Common myeloid progenitor, CD34-positive (primary cell): ENCODE data around the gene NME3.

Experiments
- CTCF ChIA-PET: fragments of 350-600 bp; sonication (Branson Sonifier 250); formaldehyde crosslinking; loops from one replicate; lab custom pipeline; 2021; ENCODE audit warnings: antibody characterized with exemption; lab: Charles Lee
- POLR2A ChIA-PET: fragments of 350-600 bp; sonication (Branson Sonifier 250); formaldehyde crosslinking; loops from one replicate; lab custom pipeline; 2021; ENCODE audit warnings: antibody characterized with exemption; lab: Charles Lee
- DNase-seq, 3 donors: peaks; one replicate each; pipeline versions ENCODE4 v3.0.0 to v3.0.0-alpha.2; 2013
- H3K27ac ChIP-seq, 2 experiments: 1 replicate in 1 of 2; 2 replicates in 1 of 2; pipeline ENCODE4 v1.7.0; 2013; ENCODE audit warnings: inconsistent platforms in 2 of 2, low read length in 2 of 2, mild to moderate bottlenecking in 2 of 2, low read depth in 1 of 2, moderate library complexity in 1 of 2; ENCODE audit not compliant: severe bottlenecking in 2 of 2, insufficient read depth in 1 of 2, poor library complexity in 1 of 2
- H3K27me3 ChIP-seq, 5 experiments: replicated peaks in 2 of 5; 1 replicate in 3 of 5; 2 replicates in 2 of 5; pipeline versions ENCODE4 v1.6.1 to v1.7.0; 2013; ENCODE audit warnings: low read length in 4 of 5, mild to moderate bottlenecking in 2 of 5, moderate library complexity in 2 of 5, inconsistent platforms in 1 of 5; ENCODE audit not compliant: insufficient read depth in 5 of 5, control insufficient read depth in 4 of 5
- H3K36me3 ChIP-seq, 4 experiments: 1 replicate in 2 of 4; 2 replicates in 2 of 4; pipeline versions ENCODE4 v1.6.1 to v1.7.0; 2013; ENCODE audit warnings: low read length in 3 of 4, control low read depth in 1 of 4, mild to moderate bottlenecking in 1 of 4; ENCODE audit not compliant: control insufficient read depth in 4 of 4, insufficient read depth in 4 of 4
- H3K4me1 ChIP-seq, 4 experiments: 1 replicate in 3 of 4; 2 replicates in 1 of 4; pipeline versions ENCODE4 v1.6.1 to v1.7.1; 2013; ENCODE audit warnings: low read length in 3 of 4, mild to moderate bottlenecking in 3 of 4, control low read depth in 1 of 4, inconsistent platforms in 1 of 4, moderate library complexity in 1 of 4; ENCODE audit not compliant: control insufficient read depth in 4 of 4, insufficient read depth in 4 of 4; ENCODE audit errors: control extremely low read depth in 1 of 4
- H3K4me3 ChIP-seq, 7 experiments: 1 replicate in 4 of 7; 2 replicates in 3 of 7; pipeline versions ENCODE4 v1.5.1 to v1.7.0; 2013; ENCODE audit warnings: mild to moderate bottlenecking in 7 of 7, low read length in 6 of 7, moderate library complexity in 6 of 7, inconsistent platforms in 2 of 7, low read depth in 2 of 7, control low read depth in 1 of 7; ENCODE audit not compliant: insufficient read depth in 4 of 7, control insufficient read depth in 1 of 7; ENCODE audit errors: extremely low read depth in 1 of 7
- H3K9me3 ChIP-seq, 5 experiments: 1 replicate in 4 of 5; 2 replicates in 1 of 5; pipeline versions ENCODE4 v1.6.1 to v1.7.1; 2013; ENCODE audit warnings: low read length in 4 of 5, mild to moderate bottlenecking in 2 of 5, inconsistent platforms in 1 of 5, low read depth in 1 of 5, moderate library complexity in 1 of 5; ENCODE audit not compliant: control insufficient read depth in 4 of 5, insufficient read depth in 2 of 5; ENCODE audit errors: control extremely low read depth in 1 of 5
- WGBS: methylation state at CpG from one replicate; pipeline ENCODE4 v1.1.5; 2013; ENCODE audit not compliant: insufficient coverage; 5-methylcytosine and 5-hydroxymethylcytosine counted together

The NME3 gene

DNA sequence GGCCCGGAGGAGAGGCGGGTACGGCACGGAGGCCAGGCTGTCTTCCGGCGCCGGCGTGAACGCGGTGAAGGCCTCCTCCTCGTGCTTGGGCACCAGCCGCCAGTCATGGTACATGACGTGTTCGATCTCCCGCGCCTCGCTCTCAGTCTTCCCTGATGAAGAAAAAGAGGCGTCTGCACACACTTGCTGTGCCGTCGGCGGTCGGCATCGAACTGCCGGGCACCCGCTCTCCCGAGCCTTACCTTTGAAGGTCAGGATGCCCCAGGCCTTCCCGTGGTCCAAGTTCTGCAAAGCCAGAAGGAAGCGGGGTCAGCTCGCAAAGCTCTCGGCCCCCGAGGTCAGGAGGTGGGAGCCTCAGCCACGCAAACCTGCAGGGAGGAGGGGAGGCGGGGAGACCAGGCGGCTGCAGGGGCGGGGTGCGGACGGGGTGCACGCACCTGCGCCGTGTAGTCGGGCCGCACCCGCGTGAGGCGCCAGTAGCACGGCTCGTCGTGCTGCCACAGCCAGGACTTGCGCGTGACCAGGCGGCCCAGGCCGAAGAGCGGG lies 1.1 kb upstream of the NME3 start, which contains the start of gene EME2:
Gene EME2 (plus strand): TSS at position 449 of the 546 bp plus-strand sequence. CDS start 418 bp downstream, outside the sequence.
- Histone ChIP-seq H3K4me3 (peak within 1 kb of the TSS; percentile 69 to 94 (median 84)), H3K27ac (peak within 1 kb of the TSS; percentile 66 to 79), H3K9me3 (no peaks in the 10 kb centered on the region), H3K36me3 (peaks cover 2 to 65% (median 30%) of the 10 kb centered on the region in 4 experiments), H3K27me3 (no peaks in the 10 kb centered on the region), H3K4me1 (peaks cover 5 to 34% (median 32%) of the 10 kb centered on the region in 4 experiments)
- DNase-seq, result peak; percentile 10 to 44 (median 20)
- under 1% methylated on average over 53 of the region's 53 CpGs for WGBS
- CTCF ChIA-PET, result interaction anchor here (0.6 to 2.3 kb wide), 3 partner anchors 10 to 41 kb away, joined by 3 to 10 read pairs (median 5); partner anchors contain the start of genes NUBP2 and SPSB3
- POLR2A ChIA-PET, result interaction anchor here (0.7 to 1.5 kb wide), 2 partner anchors 10 to 40 kb away, joined by 3 to 4 read pairs; partner anchors contain the start of genes NUBP2 and SPSB3

- Histone ChIP-seq H3K9me3 (no peaks in the 10 kb centered on the region), H3K27me3 (no peaks in the 10 kb centered on the region), H3K36me3 (peaks cover 5 to 65% (median 30%) of the 10 kb centered on the region in 4 experiments), H3K4me1 (peaks cover 5 to 34% (median 32%) of the 10 kb centered on the region in 4 experiments), H3K4me3 (peak overlapping the region; percentile 69 to 94 (median 84)), H3K27ac (peak overlapping the region in 1 of 2 experiments; percentile 79)
- CTCF ChIA-PET, result interaction anchor here (1.7 kb wide), 1 partner anchor 11 kb away, joined by 5 read pairs; the partner anchor contains the start of gene NUBP2
- 28% methylated on average over 17 of the region's 22 CpGs for WGBS
- no peak for DNase-seq
- POLR2A ChIA-PET, result interaction anchor here (1.5 kb wide), 1 partner anchor 11 kb away, joined by 3 read pairs; the partner anchor contains the start of genes NUBP2 and SPSB3
Measured at GRCh38 chr16:1771864-1772361, 570 bp upstream of the NME3 start.

DNA sequence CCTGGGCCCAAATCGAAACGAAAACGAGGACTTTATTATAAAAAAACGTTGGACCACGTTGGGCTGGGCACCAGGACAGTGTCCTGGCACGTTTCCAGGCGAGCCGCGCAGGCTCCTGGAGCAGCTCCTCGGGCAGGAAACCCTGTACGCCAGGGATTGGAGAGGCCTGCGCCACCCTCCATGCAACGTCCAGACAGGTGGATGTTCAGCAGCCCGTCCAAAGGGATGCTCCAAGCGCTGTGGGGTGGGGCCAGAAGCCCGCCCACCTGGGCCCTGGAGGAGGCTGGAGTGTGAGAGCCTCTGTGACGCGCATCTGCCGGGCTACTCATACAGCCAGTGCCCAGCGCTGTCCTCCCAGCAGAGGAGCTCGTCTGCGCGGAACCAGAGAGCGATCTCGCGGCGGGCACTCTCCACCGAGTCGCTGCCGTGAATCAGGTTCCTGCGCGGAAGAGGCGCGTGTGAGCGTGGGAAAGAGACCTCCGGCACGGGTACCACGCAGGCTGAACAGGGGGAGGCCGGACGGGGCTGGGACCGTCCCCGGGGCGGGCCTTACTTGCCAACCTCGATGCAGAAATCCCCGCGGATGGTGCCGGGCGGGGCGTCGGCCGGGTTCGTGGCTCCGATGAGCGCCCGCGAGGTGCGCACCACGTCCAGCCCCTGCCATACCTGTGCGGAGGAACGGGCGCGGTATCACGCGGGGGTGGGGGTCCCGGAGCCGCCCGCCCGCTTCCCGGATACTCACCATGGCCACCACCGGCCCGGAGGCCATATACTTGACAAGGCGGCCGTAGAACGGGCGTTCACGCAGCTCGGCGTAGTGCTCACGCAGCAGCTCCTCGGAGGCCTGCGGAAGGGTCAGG lies 785 bp downstream of the NME3 start:
- Histone ChIP-seq H3K27ac (no peak overlapping the region), H3K36me3 (peaks cover 7 to 61% (median 30%) of the 10 kb centered on the region in 4 experiments), H3K9me3 (no peaks in the 10 kb centered on the region), H3K27me3 (no peaks in the 10 kb centered on the region), H3K4me1 (peaks cover 5 to 34% (median 32%) of the 10 kb centered on the region in 4 experiments), H3K4me3 (peak overlapping the region; percentile 18 to 94 (median 84))
- ChIA-PET POLR2A (no interaction called here), CTCF (interaction anchor here (1.7 kb wide), 1 partner anchor 12 kb away, joined by 5 read pairs; the partner anchor contains the start of gene NUBP2)
- WGBS, result 23% methylated on average over 65 of the region's 81 CpGs
- peak; percentile 9 to 55 (median 46) for DNase-seq

DNA sequence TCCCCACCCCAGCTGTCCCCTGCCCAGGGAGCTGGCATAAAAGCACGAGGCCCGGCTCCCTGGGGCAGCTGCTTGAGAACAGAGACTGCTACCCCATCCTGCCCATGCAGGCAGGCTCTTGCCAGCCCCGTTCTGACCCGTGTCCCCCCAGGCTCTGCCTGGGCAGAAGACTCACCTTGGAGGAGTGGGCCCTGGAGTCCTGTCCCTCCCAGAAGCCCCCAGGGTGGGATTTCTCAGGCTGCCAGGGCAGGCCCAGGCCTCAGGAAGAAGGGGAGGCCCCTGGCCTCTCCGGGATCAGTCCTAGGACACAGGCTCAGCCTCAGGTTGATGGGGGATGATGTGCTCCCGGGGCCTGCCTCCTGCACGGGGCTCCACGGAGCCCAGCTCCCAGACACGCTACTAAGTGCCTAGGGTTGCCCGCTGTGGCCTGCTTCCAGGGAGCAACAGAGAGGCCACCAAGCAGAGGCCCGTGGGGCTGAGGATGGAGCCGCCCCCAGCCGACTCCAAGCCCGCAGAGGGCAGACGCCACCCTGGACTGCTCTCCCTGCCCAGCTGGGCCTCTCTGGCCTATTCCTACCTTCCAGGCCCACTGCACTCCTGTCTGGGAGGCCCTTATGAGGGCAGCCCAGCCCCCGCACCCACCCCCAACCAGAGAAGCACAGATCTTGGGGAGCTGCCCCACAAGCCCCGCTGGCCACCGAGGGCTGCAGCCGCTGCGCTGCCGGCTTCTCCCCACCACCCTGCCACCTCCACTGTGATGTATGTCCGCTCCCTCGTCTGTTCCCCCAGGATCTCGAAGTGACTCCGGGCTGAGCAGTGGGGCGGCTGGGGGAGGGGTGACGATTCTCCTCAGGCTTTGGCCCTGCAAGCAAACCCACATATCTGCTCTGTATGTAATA lies 1.7 kb downstream of the NME3 start:
- DNase-seq, result no peak
- POLR2A ChIA-PET, result no interaction called here
- Histone ChIP-seq H3K27ac (no peak overlapping the region), H3K36me3 (peaks cover 7 to 62% (median 30%) of the 10 kb centered on the region in 4 experiments), H3K27me3 (no peaks in the 10 kb centered on the region), H3K4me1 (peaks cover 3 to 31% (median 29%) of the 10 kb centered on the region in 4 experiments), H3K4me3 (peak overlapping the region in 1 of 7 experiments; percentile 88), H3K9me3 (no peaks in the 10 kb centered on the region)
- CTCF ChIA-PET, result no interaction called here
- WGBS, result 90% methylated on average over 27 of the region's 27 CpGs

- POLR2A ChIA-PET, result no interaction called here
- Histone ChIP-seq H3K36me3 (peaks cover 7 to 70% (median 35%) of the 10 kb centered on the region in 4 experiments), H3K4me1 (peaks cover 0 to 24% (median 21%) of the 10 kb centered on the region in 4 experiments)
Measured at GRCh38 chr16:1768767-1769401, 2.5 kb downstream of the NME3 start.

More at GRCh38 chr16:1768767-1769401, 2.5 kb downstream of the NME3 start:
- CTCF ChIA-PET, result no interaction called here
- DNase-seq, result no peak
- Histone ChIP-seq H3K9me3 (no peaks in the 10 kb centered on the region), H3K27ac (no peak overlapping the region), H3K4me3 (no peak overlapping the region), H3K27me3 (no peaks in the 10 kb centered on the region)
- WGBS, result 92% methylated on average over 14 of the region's 26 CpGs
